Measurements from ENCODE around the gene ELOVL3. TPM values are rescaled to one million over a fixed set of nuclear protein-coding genes. Genes with fewer than 3 reads are reported as not detected.

The ELOVL3 gene
- total and polyA plus RNA-seq, 2 of the 4 experiments (the other 2 are of a cell fraction): 0.09 to 0.36 TPM

DNA sequence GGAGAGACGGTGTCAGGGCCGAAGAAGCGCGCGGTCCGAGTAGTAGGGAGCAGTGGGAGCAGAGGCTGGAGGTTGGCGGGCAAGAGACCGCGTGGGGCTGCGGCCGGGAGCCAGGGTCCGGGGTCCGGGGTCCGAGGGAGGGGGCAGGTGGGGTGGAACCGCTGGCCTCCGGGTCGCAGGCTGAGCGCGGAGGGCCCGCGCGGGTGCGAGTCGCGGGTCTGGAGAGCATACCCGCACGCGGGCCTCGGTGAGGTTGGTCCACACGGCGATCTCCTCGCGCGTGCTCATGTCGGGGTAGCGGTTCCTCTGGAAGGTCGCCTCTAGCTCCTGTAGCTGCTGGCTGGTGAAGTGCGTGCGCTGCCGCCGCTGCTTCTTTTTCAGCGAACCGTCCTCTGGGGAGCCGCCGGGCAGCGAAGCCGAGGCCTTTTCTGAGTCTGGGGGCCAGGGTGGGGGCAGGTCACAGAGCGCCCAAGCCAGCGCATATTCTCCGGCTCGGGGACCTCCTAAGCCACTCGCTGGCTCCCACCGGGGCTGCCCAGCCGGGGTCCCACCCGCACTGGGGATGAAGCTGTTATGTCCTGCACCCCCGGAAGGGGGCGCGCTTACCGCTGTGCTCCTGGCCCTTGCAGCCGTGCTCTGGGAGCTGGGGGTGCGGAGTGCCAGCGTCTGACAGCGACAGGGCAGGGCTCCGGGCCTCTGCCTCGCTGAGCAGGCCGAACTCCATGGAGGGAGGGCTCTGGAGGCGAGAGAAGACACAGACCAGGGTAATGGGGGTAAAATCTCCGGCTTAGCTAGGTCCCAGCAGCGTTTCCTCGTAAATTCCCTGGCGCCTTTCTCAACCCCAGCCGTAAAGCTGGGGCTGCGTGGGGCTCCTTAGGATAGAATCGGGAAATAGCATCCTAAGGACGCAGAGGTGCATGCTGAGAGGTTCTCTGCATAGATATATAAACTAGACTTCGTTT is 5.5 kb downstream of the ELOVL3 start:
- Histone ChIP-seq H2BK120ac (ENCODE audit: low read depth, low read length) (no peak overlapping the region), H2BK5ac (ENCODE audit: low read depth, low read length, poor library complexity, severe bottlenecking) (no peak overlapping the region), H3K14ac (replicated peaks; ENCODE audit: low read depth, low read length) (no peak overlapping the region), H3K27me3 (ENCODE audit: control insufficient read depth, insufficient read depth, low read length) (peaks cover 44% of the 10 kb centered on the region; the same call in 1 of the 2 replicates), H2AK5ac (ENCODE audit: low read depth, low read length) (no peak overlapping the region), H3K23ac (ENCODE audit: low read depth, low read length) (no peak overlapping the region), H3K56ac (ENCODE audit: extremely low read depth, insufficient read depth, low read length) (no peak overlapping the region), H3K4me2 (ENCODE audit: low read depth, low read length) (peak overlapping the region; percentile 42; the same call in 1 of the 2 replicates), H4K20me1 (ENCODE audit: insufficient read depth, low read length) (peaks cover 10% of the 10 kb centered on the region), H3K79me1 (ENCODE audit: low read depth in 1 of 2, low read length in 2 of 2) (no peaks in the 10 kb centered on the region), H2AK9ac (replicated peaks; ENCODE audit: low read depth, low read length, poor library complexity) (no peak overlapping the region), H3K27ac (ENCODE audit: insufficient read depth, low read length) (no peak overlapping the region), H4K5ac (ENCODE audit: low read depth, low read length) (no peak overlapping the region), H3K4me1 (ENCODE audit: control insufficient read depth, insufficient read depth, low read length) (peaks cover 4% of the 10 kb centered on the region), H2BK20ac (ENCODE audit: low read depth, low read length) (no peak overlapping the region), H4K8ac (ENCODE audit: low read depth in 2 of 2, low read length in 2 of 2) (no peak overlapping the region), H3K18ac (ENCODE audit: low read depth, low read length) (no peak overlapping the region), H3K9me3 (ENCODE audit: control insufficient read depth, insufficient read depth, low read length) (no peaks in the 10 kb centered on the region), H2AFZ (replicated peaks; ENCODE audit: low read length, poor library complexity) (peak overlapping the region; percentile 88), H4K91ac (ENCODE audit: insufficient read depth, low read depth, low read length) (no peak overlapping the region), H3K4me3 (ENCODE audit: insufficient read depth, low read depth, low read length) (no peak overlapping the region; the same call in 1 of the 2 replicates), H3K9me1 (ENCODE audit: insufficient read depth, low read length) (0 out of 2 replicates have a peak, but pooled peaks cover 7% of the 10 kb centered on the region), H3K9ac (ENCODE audit: low read depth, low read length) (no peak overlapping the region), H3K36me3 (ENCODE audit: control insufficient read depth, insufficient read depth, low read length) (no peaks in the 10 kb centered on the region), H3K4ac (ENCODE audit: low read depth, low read length) (no peak overlapping the region), H2BK15ac (ENCODE audit: low read depth, low read length) (no peak overlapping the region)
- POLR2A ChIA-PET (ENCODE audit: unreplicated experiment): no interaction called here
- no TSS peak for BruUV-seq (replicated peaks)
- WGBS, 2 experiments (ENCODE audit: extremely low coverage in 2 of 2, insufficient read length in 1 of 2): 22% methylated on average over 30 of the region's 76 CpGs; no CpG with 5 or more reads in 1 of the 2 experiments
- in situ Hi-C loops (cut with MboI; ENCODE audit: low sequenced_read_pairs) (no loop called here), dilution Hi-C loops (cut with HindIII; ENCODE audit: low sequenced_read_pairs, unreplicated experiment) (no loop called here), intact Hi-C loops (cut with micrococcal nuclease) (loop anchor here (1.0 to 2.0 kb wide), 3 partner anchors 63 to 248 kb away; no protein-coding TSS in a partner anchor)
- 0 out of 2 replicates have a peak, but pooled peaks have one; percentile 18 for ATAC-seq (ENCODE audit: low read depth)
- DNase-seq: no peak
- CTCF ChIA-PET: interaction anchor here (0.5 to 4.5 kb wide), 9 partner anchors 10 to 124 kb away, joined by 3 to 59 read pairs (median 4); partner anchors contain the start of gene PITX3
- peak; percentile 61 for TF ChIP-seq RAD21 (IDR thresholded peaks at IDR 0.05; ENCODE audit: low read length)
- TF ChIP-seq SMC3 (IDR thresholded peaks at IDR 0.05; ENCODE audit: low read depth, low read length): peak; percentile 55
- TF ChIP-seq, protein P1, sequence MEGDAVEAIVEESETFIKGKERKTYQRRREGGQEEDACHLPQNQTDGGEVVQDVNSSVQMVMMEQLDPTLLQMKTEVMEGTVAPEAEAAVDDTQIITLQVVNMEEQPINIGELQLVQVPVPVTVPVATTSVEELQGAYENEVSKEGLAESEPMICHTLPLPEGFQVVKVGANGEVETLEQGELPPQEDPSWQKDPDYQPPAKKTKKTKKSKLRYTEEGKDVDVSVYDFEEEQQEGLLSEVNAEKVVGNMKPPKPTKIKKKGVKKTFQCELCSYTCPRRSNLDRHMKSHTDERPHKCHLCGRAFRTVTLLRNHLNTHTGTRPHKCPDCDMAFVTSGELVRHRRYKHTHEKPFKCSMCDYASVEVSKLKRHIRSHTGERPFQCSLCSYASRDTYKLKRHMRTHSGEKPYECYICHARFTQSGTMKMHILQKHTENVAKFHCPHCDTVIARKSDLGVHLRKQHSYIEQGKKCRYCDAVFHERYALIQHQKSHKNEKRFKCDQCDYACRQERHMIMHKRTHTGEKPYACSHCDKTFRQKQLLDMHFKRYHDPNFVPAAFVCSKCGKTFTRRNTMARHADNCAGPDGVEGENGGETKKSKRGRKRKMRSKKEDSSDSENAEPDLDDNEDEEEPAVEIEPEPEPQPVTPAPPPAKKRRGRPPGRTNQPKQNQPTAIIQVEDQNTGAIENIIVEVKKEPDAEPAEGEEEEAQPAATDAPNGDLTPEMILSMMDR (conservative IDR thresholded peaks at IDR 0.05; ENCODE audit: low read depth, low read length): peak; percentile 62
- TF ChIP-seq, protein P2, sequence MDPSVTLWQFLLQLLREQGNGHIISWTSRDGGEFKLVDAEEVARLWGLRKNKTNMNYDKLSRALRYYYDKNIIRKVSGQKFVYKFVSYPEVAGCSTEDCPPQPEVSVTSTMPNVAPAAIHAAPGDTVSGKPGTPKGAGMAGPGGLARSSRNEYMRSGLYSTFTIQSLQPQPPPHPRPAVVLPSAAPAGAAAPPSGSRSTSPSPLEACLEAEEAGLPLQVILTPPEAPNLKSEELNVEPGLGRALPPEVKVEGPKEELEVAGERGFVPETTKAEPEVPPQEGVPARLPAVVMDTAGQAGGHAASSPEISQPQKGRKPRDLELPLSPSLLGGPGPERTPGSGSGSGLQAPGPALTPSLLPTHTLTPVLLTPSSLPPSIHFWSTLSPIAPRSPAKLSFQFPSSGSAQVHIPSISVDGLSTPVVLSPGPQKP (IDR thresholded peaks at IDR 0.05; ENCODE audit: borderline replicate concordance, low read depth, low read length): no peak

Measured in IMR-90 (cell line).